HCT116 (cell line): Measurements from ENCODE around the gene FAM133A. TPM values are rescaled to one million over a fixed set of nuclear protein-coding genes. Genes with fewer than 3 reads are reported as not detected.

Experiments
- ATAC-seq: fragments of 200-7000 bp; cut with Tn5 transposase; 2 replicates; pipeline ENCODE4 v1.9.1; 2020; ENCODE audit warnings: mild to moderate bottlenecking, moderate library complexity
- Bru-seq: library from RNA; stranded (reverse); fragments of 400-500 nt; gene quantifications from one replicate; lab custom pipeline; 2021; lab: Mats Ljungman, UMichigan
- BruChase-seq, 2 experiments: library from RNA; stranded (reverse); fragments of 400-500 nt; gene quantifications; one replicate each; lab custom pipeline; 2021; lab: Mats Ljungman, UMichigan
- BruUV-seq: library from RNA; stranded (reverse); fragments of 400-500 nt; replicated peaks from 2 replicates; lab custom pipeline; 2021; lab: Mats Ljungman, UMichigan
- CTCF ChIA-PET: fragments of 300-600 bp; sonication (Branson Sonifier 250); formaldehyde crosslinking; loops from one replicate; lab custom pipeline; 2021; ENCODE audit warnings: antibody characterized with exemption; lab: Charles Lee
- POLR2A ChIA-PET: fragments of 300-600, 350-600 bp; sonication (Branson Sonifier 250); formaldehyde crosslinking; loops from one replicate; lab custom pipeline; 2021; ENCODE audit warnings: antibody characterized with exemption; lab: Charles Lee
- RAD21 ChIA-PET, 2 experiments: fragments of 300-600 bp; sonication (Branson Sonifier 250); formaldehyde crosslinking; loops; one replicate each; lab custom pipeline; 2023; ENCODE audit warnings: low total read pairs in 2 of 2; ENCODE audit not compliant: uncharacterized antibody in 2 of 2, unreplicated experiment in 2 of 2, low non-redundant PET in 1 of 2; lab: Charles Lee
- DNase-seq: peaks from one replicate; pipeline ENCODE4 v3.0.0-alpha.2; 2010; ENCODE audit warnings: low read depth, low spot score
- H2AFZ ChIP-seq: fragments of 200-600 bp; shearing (Covaris generic), sonication (generic); 2 replicates; pipeline ENCODE4 v1.6.1; 2017; ENCODE audit warnings: low read depth, mixed run types, mixed read lengths, antibody characterized with exemption, low read length; ENCODE audit not compliant: poor library complexity, severe bottlenecking
- H3K27ac ChIP-seq: 2 replicates; pipeline ENCODE4 v1.5.1; 2012; ENCODE audit warnings: low read depth, low read length
- H3K27me3 ChIP-seq: fragments of 200-600 bp; sonication (generic); 2 replicates; pipeline ENCODE4 v1.6.1; 2016; ENCODE audit warnings: mixed run types, low read length, mixed read lengths; ENCODE audit not compliant: insufficient read depth
- H3K36me3 ChIP-seq, 2 experiments: fragments of 200-500 bp in 1 of 2; fragments of 200-600 bp in 1 of 2; sonication (Bioruptor generic) in 1 of 2; sonication (generic) in 1 of 2; 2 replicates each; pipeline versions ENCODE4 v1.5.1 to v1.6.1; 2014 to 2016; ENCODE audit warnings: low read length in 2 of 2, inconsistent platforms in 1 of 2, mixed read lengths in 1 of 2, mixed run types in 1 of 2; ENCODE audit not compliant: insufficient read depth in 2 of 2, control insufficient read depth in 1 of 2
- H3K4me1 ChIP-seq, 2 experiments: fragments of 200-600 bp in 1 of 2; sonication (generic) in 1 of 2; 2 replicates each; pipeline versions ENCODE4 v1.5.1 to v1.6.1; 2012 to 2017; ENCODE audit warnings: low read length in 2 of 2, inconsistent platforms in 1 of 2, mild to moderate bottlenecking in 1 of 2, mixed read lengths in 1 of 2, mixed run types in 1 of 2, moderate library complexity in 1 of 2; ENCODE audit not compliant: insufficient read depth in 2 of 2, control insufficient read depth in 1 of 2
- H3K4me2 ChIP-seq: fragments of 200-600 bp; sonication (generic); 2 replicates; pipeline ENCODE4 v1.6.1; 2017; ENCODE audit warnings: mixed run types, low read length, mixed read lengths
- H3K4me3 ChIP-seq, 2 experiments: fragments of 200-600 bp in 1 of 2; sonication (generic) in 1 of 2; replicated peaks in 1 of 2; 2 replicates each; pipeline ENCODE4 v1.5.1; 2011 to 2016; ENCODE audit warnings: low read length in 2 of 2, control low read depth in 1 of 2, low read depth in 1 of 2, mild to moderate bottlenecking in 1 of 2, mixed read lengths in 1 of 2, mixed run types in 1 of 2
- H3K79me2 ChIP-seq: fragments of 200-600 bp; sonication (generic); 2 replicates; pipeline ENCODE4 v1.6.1; 2017; ENCODE audit warnings: mild to moderate bottlenecking, mixed run types, low read length, moderate library complexity, mixed read lengths; ENCODE audit not compliant: insufficient read depth
- H3K9ac ChIP-seq: fragments of 200-600 bp; sonication (generic); 2 replicates; pipeline ENCODE4 v1.6.1; 2016; ENCODE audit warnings: low read length, mixed read lengths
- H3K9me2 ChIP-seq: fragments of 200-600 bp; sonication (generic), shearing (Covaris generic); 2 replicates; pipeline ENCODE4 v1.6.1; 2017; ENCODE audit warnings: mixed run types, mild to moderate bottlenecking, moderate library complexity; ENCODE audit not compliant: insufficient read depth
- H3K9me3 ChIP-seq, 2 experiments: fragments of 200-500 bp in 1 of 2; fragments of 200-600 bp in 1 of 2; sonication (Bioruptor generic) in 1 of 2; sonication (generic) in 1 of 2; 2 replicates each; pipeline ENCODE4 v1.6.1; 2014 to 2017; ENCODE audit warnings: low read length in 2 of 2, mixed read lengths in 2 of 2, inconsistent platforms in 1 of 2, low read depth in 1 of 2, mild to moderate bottlenecking in 1 of 2, mixed run types in 1 of 2, moderate library complexity in 1 of 2; ENCODE audit not compliant: control insufficient read depth in 1 of 2, insufficient read depth in 1 of 2
- H4K20me1 ChIP-seq: fragments of 200-600 bp; sonication (generic), shearing (Covaris generic); 2 replicates; pipeline ENCODE4 v1.6.1; 2017; ENCODE audit warnings: mixed run types, mild to moderate bottlenecking, moderate library complexity; ENCODE audit not compliant: insufficient read depth
- CEBPB ChIP-seq: IDR thresholded peaks from 2 replicates; pipeline ENCODE4 v1.6.1; 2012; ENCODE audit warnings: low read depth
- EGR1 ChIP-seq: IDR thresholded peaks from 2 replicates; pipeline ENCODE4 v1.6.1; 2012; ENCODE audit warnings: low read depth
- ELF1 ChIP-seq: IDR thresholded peaks from 2 replicates; pipeline ENCODE4 v1.6.1; 2012; ENCODE audit warnings: low read depth, borderline replicate concordance
- EZH2 ChIP-seq: fragments of 200-600 bp; sonication (generic); IDR thresholded peaks from 2 replicates; pipeline ENCODE4 v1.6.1; 2017; ENCODE audit warnings: antibody characterized with exemption, mixed run types
- FOSL1 ChIP-seq: IDR thresholded peaks from 2 replicates; pipeline ENCODE4 v1.6.1; 2012; ENCODE audit warnings: low read depth
- POLR2A ChIP-seq: IDR thresholded peaks from 2 replicates; pipeline ENCODE4 v1.7.0; 2011; ENCODE audit warnings: borderline replicate concordance; ENCODE audit not compliant: insufficient read depth, insufficient read length; ENCODE audit errors: extremely low read depth
- POLR2AphosphoS5 ChIP-seq: IDR thresholded peaks from 2 replicates; pipeline ENCODE4 v1.6.1; 2011; ENCODE audit warnings: mild to moderate bottlenecking, low read depth, low read length, moderate library complexity
- RAD21 ChIP-seq: IDR thresholded peaks from 2 replicates; pipeline ENCODE4 v1.6.1; 2012; ENCODE audit warnings: low read depth, mild to moderate bottlenecking
- SIN3A ChIP-seq: IDR thresholded peaks from 2 replicates; pipeline ENCODE4 v1.6.1; 2012; ENCODE audit warnings: low read depth
- SP1 ChIP-seq: IDR thresholded peaks from 2 replicates; pipeline ENCODE4 v1.6.1; 2012; ENCODE audit warnings: low read depth
- SRF ChIP-seq: IDR thresholded peaks from 2 replicates; pipeline ENCODE4 v1.6.1; 2012; ENCODE audit warnings: low read depth
- YY1 ChIP-seq: IDR thresholded peaks from 2 replicates; pipeline ENCODE4 v1.6.1; 2011; ENCODE audit warnings: low read length, low read depth, moderate library complexity, mild to moderate bottlenecking; ENCODE audit not compliant: insufficient replicate concordance; ENCODE audit errors: extremely low read depth
- ZFX ChIP-seq: fragments of 450-650 bp; IDR thresholded peaks from 2 replicates; pipeline ENCODE4 v1.6.1; 2017
- ZNF274 ChIP-seq: fragments of 200-500 bp; sonication (Bioruptor generic); IDR thresholded peaks from 2 replicates; pipeline ENCODE4 v1.6.1; 2014; ENCODE audit warnings: mild to moderate bottlenecking, low read depth, low read length, inconsistent platforms
- intact Hi-C: fragments of 100-400 bp; cut with micrococcal nuclease; formaldehyde crosslinking; loops from 2 replicates; pipeline ENCODE4 v1.10.0; 2022
- long read RNA-seq: library from polyadenylated mRNA; unstranded; transcript quantifications from one replicate; pipeline ENCODE4 v2.0.0, GENCODE V29; 2021; ENCODE audit not compliant: unreplicated experiment
- polyA plus RNA-seq: library from polyadenylated mRNA; unstranded; fragments of >200 nt; gene quantifications from 2 replicates; pipeline ENCODE4 v1.2.1, GENCODE V29; 2012; ENCODE audit warnings: missing spikeins
- total RNA-seq: library from RNA; stranded (reverse); gene quantifications from one replicate; pipeline ENCODE4 v1.2.1, GENCODE V29; 2021; ENCODE audit not compliant: unreplicated experiment
- TF ChIP-seq, protein P1 (sequence below): IDR thresholded peaks from 2 replicates; pipeline ENCODE4 v1.6.1; 2012
- TF ChIP-seq, protein P2 (sequence below), 3 experiments: fragments of 200-600 bp in 1 of 3; sonication (generic) in 1 of 3; IDR thresholded peaks in 2 of 3; conservative IDR thresholded peaks in 1 of 3; 2 replicates each; pipeline ENCODE4 v1.5.1; 2012 to 2017; ENCODE audit warnings: low read depth in 2 of 3, low read length in 2 of 3, antibody characterized with exemption in 1 of 3, borderline replicate concordance in 1 of 3, control low read depth in 1 of 3, mild to moderate bottlenecking in 1 of 3, mixed read lengths in 1 of 3, mixed run types in 1 of 3, moderate library complexity in 1 of 3; ENCODE audit not compliant: insufficient read depth in 1 of 3

FAM133A gene
- not detected for total RNA-seq
- polyA plus RNA-seq, result not detected in 2 replicates
- not detected for Bru-seq, nascent RNA
- BruChase-seq, experiment 1, labeled RNA remaining after a 6-hour chase, result not detected
- BruChase-seq, experiment 2, labeled RNA remaining after a 2-hour chase, result not detected
- long read RNA-seq, result 0 reads

DNA sequence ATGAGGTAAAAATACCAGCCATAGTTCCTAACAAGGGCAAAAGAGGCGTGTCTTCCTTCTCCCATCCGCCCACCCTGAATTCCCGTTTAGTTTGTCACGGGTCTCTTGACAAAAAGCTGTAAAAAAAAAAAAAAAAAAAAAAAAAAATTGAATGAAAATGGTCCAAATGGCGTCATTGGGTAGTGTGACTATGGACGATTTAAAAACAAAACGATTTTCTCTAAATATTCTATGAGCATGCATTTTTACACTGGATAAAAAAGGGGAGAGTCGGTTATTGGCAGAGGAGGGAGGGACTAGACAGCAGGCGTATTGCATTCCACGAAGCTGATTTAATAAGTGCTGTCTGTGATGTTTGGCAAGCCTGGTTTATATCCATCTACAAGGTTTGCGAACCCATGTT, at the start of gene FAM133A:
Gene FAM133A (plus strand): TSS at position 338 of the 403 bp plus-strand sequence. CDS start 35,214 bp downstream, outside the sequence.
- no peak within 1 kb of the TSS for H3K4me2 ChIP-seq
- H2AFZ ChIP-seq, result no peak within 1 kb of the TSS

DNA sequence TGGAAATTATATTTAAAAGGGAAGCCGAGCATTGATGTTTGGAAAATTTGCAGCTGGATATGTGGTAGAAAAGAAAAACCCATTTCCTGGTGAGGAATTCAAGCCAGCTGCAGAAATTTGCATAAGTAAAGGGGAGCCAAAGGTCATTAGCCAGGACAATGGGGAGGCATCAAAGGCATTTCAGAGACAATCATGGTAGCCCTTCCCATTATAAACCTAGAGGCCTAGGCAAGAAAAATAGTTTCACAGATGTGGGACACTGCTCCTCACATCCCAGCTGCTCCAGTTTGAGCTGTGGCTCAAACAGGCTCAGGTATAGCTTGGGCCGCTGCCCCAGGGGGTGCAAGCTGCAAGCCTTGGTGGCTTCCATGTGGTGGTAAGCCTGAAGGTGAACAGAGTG, 36.4 kb upstream of the FAM133A start:
- ChIA-PET POLR2A (no interaction called here), RAD21 (no interaction called here), CTCF (no interaction called here)
- BruUV-seq, result no TSS peak
- no peaks in the 10 kb centered on the region for H3K9me3 ChIP-seq
- H3K9ac ChIP-seq, result no peak overlapping the region
- H3K27ac ChIP-seq, result no peak overlapping the region
- ATAC-seq (no peak), DNase-seq (no peak)
- intact Hi-C loops, result no loop called here
- H2AFZ ChIP-seq, result no peak overlapping the region
- H3K36me3 ChIP-seq, result no peaks in the 10 kb centered on the region
- no peaks in the 10 kb centered on the region for H3K79me2 ChIP-seq
- no peaks in the 10 kb centered on the region for H3K4me1 ChIP-seq
- H3K9me2 ChIP-seq, result no peaks in the 10 kb centered on the region
- no peaks in the 10 kb centered on the region for H4K20me1 ChIP-seq
- no peak overlapping the region for H3K4me3 ChIP-seq
- H3K27me3 ChIP-seq, result no peaks in the 10 kb centered on the region
- H3K4me2 ChIP-seq, result no peak overlapping the region
- TF ChIP-seq ZFX (no peak), CEBPB (no peak), SIN3A (no peak), YY1 (no peak), SP1 (no peak), EZH2 (no peak), ELF1 (no peak), RAD21 (no peak), EGR1 (no peak), POLR2AphosphoS5 (no peak)
- TF ChIP-seq, protein P1, sequence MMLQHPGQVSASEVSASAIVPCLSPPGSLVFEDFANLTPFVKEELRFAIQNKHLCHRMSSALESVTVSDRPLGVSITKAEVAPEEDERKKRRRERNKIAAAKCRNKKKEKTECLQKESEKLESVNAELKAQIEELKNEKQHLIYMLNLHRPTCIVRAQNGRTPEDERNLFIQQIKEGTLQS, result no peak
- TF ChIP-seq, protein P2, sequence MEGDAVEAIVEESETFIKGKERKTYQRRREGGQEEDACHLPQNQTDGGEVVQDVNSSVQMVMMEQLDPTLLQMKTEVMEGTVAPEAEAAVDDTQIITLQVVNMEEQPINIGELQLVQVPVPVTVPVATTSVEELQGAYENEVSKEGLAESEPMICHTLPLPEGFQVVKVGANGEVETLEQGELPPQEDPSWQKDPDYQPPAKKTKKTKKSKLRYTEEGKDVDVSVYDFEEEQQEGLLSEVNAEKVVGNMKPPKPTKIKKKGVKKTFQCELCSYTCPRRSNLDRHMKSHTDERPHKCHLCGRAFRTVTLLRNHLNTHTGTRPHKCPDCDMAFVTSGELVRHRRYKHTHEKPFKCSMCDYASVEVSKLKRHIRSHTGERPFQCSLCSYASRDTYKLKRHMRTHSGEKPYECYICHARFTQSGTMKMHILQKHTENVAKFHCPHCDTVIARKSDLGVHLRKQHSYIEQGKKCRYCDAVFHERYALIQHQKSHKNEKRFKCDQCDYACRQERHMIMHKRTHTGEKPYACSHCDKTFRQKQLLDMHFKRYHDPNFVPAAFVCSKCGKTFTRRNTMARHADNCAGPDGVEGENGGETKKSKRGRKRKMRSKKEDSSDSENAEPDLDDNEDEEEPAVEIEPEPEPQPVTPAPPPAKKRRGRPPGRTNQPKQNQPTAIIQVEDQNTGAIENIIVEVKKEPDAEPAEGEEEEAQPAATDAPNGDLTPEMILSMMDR (IDR thresholded peaks at IDR 0.05 in 2 of 3, conservative IDR thresholded peaks at IDR 0.05 in 1 of 3; ENCODE audit: borderline replicate concordance in 1 of 3, insufficient read depth in 1 of 3, low read depth in 2 of 3, low read length in 2 of 3), result no peak

More for the DNA sequence above, at the start of gene FAM133A:
- Histone ChIP-seq H3K9me2 (no peaks in the 10 kb centered on the region), H3K36me3 (no peaks in the 10 kb centered on the region), H3K79me2 (no peaks in the 10 kb centered on the region), H3K4me3 (no peak within 1 kb of the TSS), H3K9ac (no peak within 1 kb of the TSS), H3K4me1 (no peaks in the 10 kb centered on the region), H3K27ac (no peak within 1 kb of the TSS), H4K20me1 (no peaks in the 10 kb centered on the region), H3K9me3 (no peaks in the 10 kb centered on the region; a peak in 1 of 4 replicates), H3K27me3 (no peaks in the 10 kb centered on the region)
- ChIA-PET RAD21 (no interaction called here), POLR2A (no interaction called here), CTCF (no interaction called here)
- intact Hi-C loops, result no loop called here
- ATAC-seq (no peak), DNase-seq (no peak)
- TF ChIP-seq, protein P2 (IDR thresholded peaks at IDR 0.05 in 2 of 3, conservative IDR thresholded peaks at IDR 0.05 in 1 of 3; ENCODE audit: borderline replicate concordance in 1 of 3, insufficient read depth in 1 of 3, low read depth in 2 of 3, low read length in 2 of 3), result no peak
- no peak for TF ChIP-seq RAD21
- no peak for TF ChIP-seq ZNF274
- no peak for TF ChIP-seq POLR2A
- no peak for TF ChIP-seq EZH2
- TF ChIP-seq SRF, result no peak
- TF ChIP-seq FOSL1, result no peak
- BruUV-seq, result no TSS peak
